Astrocyte of the cerebellum (primary cell): ENCODE data around the gene NPY.

Experiments used
- DNase-seq: peaks from one replicate; pipeline ENCODE4 v3.0.0-alpha.2; 2011; ENCODE audit warnings: low read depth
- H3K4me3 ChIP-seq: 2 replicates; pipeline ENCODE4 v1.5.1; 2011; ENCODE audit warnings: mild to moderate bottlenecking, low read depth, low read length, moderate library complexity
- CTCF ChIP-seq: IDR thresholded peaks from 2 replicates; pipeline ENCODE4 v1.5.1; 2012; ENCODE audit warnings: low read length, low read depth, moderate library complexity, mild to moderate bottlenecking; ENCODE audit errors: missing control alignments
- in situ Hi-C: cut with HindIII; loops from 2 replicates; pipeline ENCODE4 v1.10.0; 2017; ENCODE audit warnings: low sequenced_read_pairs

NPY gene

GRCh38 chr7:24283897-24284698 is at the start of gene NPY:
Gene NPY, plus strand, starts transcription at chr7:24284190. Its CDS starts 1,051 bp downstream, at chr7:24285241.
- TF ChIP-seq CTCF = no peak
- H3K4me3 ChIP-seq = peak within 1 kb of the TSS; percentile 11
- no peak for DNase-seq
- in situ Hi-C loops = no loop called here

GRCh38 chr7:24239260-24239659 is 44.7 kb upstream of the NPY start:
- no peak for DNase-seq
- in situ Hi-C loops = no loop called here
- no peak for TF ChIP-seq CTCF
- H3K4me3 ChIP-seq = no peak overlapping the region

- TF ChIP-seq CTCF = no peak
- in situ Hi-C loops = no loop called here
- no peak for DNase-seq
- H3K4me3 ChIP-seq = no peak overlapping the region
Measured at GRCh38 chr7:24241206-24241605, 42.8 kb upstream of the NPY start.

GRCh38 chr7:24244554-24244953 is 39.4 kb upstream of the NPY start:
- DNase-seq = no peak
- H3K4me3 ChIP-seq = no peak overlapping the region
- TF ChIP-seq CTCF = no peak
- in situ Hi-C loops = no loop called here

- no peak for DNase-seq
- no peak overlapping the region for H3K4me3 ChIP-seq
- no peak for TF ChIP-seq CTCF
- in situ Hi-C loops = no loop called here
Measured at GRCh38 chr7:24245362-24245761, 38.6 kb upstream of the NPY start.

GRCh38 chr7:24249266-24249665 is 34.7 kb upstream of the NPY start:
- DNase-seq = no peak
- H3K4me3 ChIP-seq = no peak overlapping the region
- in situ Hi-C loops = no loop called here
- no peak for TF ChIP-seq CTCF
